Bone marrow (tissue), 2 donors: ENCODE data around the gene CHPF2.

Experiments
- DNase-seq, 2 donors: peaks; one replicate each; lab custom pipeline; 2025; lab: John Stamatoyannopoulos, UW

CHPF2 gene

DNA sequence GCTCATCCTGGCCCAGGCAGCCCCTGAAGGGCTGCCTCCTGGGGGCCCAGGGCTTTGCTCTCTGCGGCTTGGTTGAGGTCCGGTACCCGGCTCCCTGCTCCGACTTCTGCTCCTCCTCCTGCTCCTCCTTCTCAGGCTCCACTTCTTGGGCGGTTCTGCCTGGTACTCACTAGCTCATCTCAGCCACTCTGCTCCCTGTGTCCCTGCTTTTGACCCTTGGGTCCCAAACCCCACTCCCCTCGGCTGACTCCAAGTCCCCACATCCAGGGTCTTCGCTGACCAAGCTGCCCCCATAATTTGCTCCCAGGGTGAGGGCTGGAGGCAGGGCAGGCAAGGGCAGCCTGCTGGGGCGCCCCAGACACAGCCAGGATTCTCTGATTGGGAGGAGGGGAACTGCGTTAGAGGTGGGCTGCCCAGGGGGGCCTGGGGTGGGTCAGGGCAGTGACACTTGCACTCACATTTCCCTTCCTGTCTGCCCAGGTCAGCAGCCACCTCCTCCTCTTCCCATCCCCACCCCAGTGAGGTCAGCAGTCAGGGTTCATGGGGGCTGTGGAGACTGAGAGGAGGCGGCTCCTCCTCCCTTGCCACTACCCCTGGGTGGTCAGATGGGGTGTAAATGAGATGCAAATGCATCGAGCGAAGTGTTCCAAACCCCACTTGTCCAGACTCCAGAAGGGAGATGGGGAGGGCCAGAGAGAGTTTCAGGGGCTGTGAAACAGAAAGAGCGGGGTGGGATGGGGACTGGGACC, 14.0 kb downstream of the CHPF2 start:
- DNase-seq = no peak

DNA sequence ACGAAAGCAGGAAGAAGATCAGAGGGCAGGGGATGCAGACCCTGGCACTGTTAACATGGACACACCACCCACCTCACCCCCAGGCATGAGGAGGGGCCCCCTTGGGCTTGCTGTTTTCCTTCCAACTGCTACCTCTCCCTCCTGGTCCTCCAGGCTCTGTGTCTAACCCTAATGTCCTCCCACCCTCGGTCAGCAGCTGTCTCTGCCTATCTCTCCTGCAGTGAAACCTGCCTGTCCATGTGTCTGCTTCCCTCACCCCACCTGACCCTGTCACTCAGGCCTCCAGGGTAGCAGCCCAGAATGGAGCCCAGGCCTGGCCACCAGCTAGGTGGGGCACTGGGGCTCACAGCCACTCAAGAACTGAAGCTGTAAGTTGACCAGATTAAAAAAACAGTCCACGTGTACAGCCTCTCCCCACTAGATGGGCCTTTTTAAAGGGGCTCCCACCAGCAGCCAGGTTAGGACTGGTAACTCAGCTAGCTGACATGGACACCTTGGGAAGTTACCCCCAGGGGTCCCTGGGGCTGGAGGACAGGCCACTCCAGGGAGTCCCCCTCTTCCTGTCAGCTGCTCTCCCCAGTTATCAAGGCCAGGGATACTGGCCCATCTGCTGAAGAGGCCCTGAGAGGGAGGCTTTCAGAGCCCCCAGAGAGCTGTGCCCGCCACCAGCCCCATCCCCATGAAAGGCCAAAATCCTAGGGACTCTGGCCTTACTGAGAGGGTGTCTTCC, 14.7 kb downstream of the CHPF2 start:
- DNase-seq = no peak

DNA sequence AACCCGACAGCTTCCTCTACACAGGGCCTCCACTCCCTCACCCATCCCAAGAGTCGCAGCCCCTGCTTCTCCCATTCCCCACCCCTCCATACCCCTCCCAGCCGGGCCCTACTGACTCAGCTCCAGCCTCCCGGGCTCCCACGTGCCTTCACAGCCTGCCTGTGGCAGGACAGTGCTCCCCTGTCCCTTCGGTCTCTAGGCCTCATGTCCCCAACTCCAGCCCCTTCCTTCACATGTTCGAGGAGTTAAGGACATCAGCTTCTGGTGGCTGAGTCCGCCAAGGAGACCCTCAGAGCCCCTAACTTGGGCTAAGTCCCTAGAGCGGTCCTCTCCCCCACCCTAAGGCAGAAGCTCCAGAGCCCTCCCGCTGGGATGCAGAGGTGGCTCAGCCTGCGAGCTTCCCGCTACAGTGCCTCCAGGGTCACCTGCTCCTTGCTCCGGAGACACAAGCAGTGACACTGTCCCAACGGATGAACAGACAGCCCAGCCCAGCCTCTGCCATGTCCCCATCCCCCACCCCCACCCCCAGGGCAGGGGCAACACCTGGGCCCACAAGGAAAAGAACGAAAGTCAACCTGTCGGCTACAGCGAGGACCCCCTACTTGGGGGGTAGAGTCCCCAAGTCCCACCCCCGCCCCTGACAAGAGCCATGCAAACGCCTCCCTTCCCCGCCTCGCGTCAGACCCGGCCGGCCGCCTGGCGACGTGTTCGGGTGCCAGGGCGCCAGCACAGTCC, 15.5 kb downstream of the CHPF2 start:
- DNase-seq = no peak

DNA sequence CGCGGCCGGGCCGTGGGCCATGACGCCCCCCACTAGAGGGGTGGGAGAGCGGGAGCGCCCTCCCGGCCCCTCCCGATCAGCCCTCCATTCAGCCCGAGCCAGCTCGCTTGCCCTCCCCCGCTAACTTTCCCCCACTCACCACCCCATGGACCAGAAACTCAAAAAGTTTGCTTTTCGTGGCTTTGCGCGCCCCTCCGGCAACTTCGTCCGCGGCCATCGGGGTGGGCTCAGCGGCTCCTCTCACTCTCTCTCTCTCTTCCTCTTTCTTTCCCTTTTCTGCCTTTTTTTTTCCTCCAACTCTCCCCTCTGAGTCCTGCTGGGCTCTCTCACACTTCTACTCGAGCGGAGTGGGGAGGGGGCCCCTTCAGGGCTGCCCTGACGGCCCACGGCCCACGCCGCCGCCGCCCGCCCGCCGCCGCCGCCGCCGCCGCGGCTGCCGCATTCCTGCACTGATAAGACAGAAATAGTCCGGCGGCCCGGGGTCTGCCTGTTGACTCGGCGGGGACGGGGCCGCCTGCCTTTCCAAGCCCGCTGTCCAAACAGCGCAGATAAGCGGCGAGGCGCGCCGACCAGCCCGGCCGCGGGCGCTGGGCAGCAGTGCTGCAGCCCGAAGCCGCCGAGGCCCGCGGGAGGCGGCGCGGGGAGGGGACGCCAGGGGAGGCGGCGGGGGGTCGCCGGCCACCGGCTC, 16.2 kb downstream of the CHPF2 start, which contains the start of gene SMARCD3:
Gene SMARCD3, minus strand, starts transcription at position 349 of the 688 bp plus-strand sequence. Its CDS starts 132 bp downstream, at position 217.
- DNase-seq = no peak

DNA sequence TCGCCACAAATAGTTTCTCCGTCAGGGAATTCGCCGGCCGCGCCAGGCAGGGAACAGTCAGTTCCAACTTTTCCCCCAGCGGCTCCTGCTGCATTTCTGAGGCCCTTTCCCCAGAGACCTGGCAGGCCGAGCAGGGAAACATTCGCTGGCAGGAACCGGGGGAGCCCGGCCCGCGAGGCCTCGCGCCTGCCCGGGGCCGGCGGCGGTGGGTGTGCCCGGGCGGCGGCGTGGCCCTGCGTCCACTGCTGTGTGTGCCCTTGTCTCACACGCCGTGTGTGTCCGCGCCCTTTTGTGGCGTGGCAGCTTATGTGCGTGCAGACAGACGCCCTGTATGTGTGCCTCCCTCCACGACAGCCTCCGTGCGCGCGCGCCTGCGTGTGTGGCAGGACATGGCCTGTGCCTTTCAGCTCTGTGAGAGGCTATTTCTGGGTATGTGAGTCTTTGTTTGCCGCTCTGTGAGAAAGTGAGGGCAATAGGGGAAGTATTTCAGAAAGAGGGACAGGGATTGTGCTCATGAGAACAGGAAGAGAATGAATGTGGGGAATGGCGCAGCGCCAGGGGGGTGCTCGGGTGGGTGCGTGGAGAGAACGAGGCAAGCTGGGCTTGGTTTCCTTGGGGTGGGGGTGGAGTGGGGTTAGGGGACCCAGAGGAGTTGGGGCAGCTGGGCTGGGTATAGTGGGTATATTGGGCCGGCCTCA, 16.9 kb downstream of the CHPF2 start:
- DNase-seq = peak; percentile 33 to 34

DNA sequence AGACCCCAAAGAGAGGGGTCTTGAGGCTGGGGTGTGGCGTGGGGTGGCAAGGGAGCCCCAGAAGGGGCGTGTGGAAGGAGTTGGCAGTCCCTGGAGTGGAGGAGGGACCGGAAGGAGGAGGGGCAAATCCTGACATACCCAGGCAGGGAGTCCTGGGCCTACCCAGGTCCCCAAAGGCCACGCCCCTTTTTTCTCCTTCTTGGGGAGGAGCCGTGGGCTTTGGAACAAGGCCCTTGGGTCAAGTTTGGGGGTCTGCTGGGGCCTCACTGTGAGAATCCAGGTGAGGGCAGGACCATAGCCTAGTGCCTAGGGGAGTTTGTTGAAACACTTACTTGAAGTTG, 17.4 kb downstream of the CHPF2 start:
- DNase-seq = no peak

DNA sequence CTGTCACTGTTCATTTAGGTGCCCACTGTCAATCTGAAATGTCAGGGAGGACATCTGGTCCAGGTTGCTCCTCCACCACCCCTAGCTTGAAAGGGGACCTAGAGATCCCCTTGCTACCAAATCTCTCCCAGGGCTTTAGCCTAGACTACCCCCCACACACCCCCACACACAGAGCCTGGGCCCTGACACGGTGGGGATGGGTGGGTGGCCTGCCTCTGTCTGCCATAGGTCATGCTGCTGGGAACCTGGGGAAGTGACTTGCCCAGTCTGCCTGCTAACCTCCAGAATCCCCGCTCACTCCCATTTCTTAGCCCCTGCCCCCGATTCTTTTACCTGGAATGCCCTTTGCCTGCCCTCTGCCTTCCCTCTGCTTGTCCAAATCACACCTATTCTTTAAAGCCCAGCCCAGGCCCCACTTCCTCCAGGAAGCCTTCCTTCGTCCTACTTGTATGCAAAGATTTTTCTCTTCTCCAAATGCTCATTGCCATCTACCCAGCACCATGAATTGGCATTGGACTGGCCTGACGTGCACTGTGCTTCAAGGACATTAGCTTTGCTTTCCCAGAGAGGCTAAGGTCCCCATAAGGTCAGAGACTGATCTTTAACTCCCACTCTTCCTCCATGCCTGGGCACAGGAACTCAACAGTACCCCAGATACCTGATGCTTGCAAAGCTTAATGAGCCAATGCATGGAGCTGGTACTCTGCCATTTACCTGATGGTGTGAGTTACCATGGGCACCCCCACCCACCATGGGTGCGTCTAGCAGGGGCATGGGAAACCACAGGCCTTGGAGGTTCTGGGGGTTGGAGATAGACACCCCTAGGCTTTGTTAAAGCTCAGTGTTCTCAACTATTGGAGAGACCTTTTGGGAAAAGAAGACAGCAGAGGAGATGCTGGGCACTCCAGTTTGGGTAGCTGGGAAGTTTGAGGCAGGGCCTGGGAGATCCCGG, 18.2 kb downstream of the CHPF2 start:
- no peak for DNase-seq

DNA sequence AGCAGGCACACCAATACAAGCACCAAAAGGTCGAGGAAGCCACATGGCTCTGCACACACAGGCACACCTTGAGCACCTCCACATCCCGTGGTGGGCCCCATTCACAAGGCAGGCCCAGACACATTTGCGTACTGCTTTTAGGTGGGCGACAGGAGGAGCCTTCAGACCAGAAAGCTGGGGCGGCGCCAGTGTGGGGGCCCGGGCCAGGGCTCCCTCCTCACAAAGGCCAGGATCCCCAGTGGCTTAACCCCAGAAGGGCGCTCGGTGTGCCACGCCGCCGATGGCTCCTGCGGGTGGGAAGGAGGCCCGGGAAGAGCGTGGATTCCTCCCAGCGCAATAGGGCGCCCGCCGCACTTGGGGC, 19.0 kb downstream of the CHPF2 start:
- DNase-seq = no peak

DNA sequence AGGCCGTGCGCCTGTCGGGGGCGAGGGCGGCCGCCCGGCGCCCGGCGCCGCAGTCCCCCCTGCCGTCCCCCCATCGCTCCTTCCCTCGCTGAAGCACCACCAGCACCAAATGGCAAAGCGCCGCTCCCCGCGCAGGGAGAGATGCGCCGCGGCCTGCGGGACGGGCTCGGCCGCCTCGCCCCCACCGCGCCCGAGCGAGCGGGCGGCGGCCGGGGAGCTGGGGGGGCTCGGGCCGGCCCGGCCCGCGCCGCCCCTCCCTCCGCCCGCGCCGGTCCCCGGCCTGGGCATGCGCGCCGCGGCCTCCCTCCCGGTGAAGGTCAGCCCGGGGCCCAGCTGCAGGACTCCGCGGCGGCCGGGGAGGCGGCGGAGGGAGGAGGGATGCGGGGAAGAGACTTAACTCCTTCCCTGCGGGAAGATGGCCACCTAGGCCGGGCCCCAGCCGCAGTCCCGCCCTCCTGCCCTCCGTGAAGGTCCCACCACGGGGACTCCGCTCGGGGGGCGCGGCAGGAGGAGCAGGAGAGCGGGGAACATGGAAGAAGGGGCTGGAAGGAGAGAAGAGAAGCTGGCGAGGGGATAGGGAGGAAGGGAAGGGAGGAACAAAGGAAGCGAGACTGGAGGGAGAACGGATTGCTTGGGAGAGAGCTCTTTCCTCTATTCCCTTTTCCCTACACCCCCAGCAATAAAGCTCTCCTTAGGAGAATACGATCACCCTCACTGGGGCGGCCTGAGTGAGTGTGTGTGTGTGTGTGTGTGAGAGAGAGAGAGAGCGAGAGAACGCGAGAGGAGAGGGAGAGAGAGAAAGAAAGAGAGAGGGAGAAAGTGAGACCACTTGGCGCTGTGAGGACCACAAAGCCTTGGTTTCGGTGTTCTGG, 19.6 kb downstream of the CHPF2 start:
- no peak for DNase-seq

DNA sequence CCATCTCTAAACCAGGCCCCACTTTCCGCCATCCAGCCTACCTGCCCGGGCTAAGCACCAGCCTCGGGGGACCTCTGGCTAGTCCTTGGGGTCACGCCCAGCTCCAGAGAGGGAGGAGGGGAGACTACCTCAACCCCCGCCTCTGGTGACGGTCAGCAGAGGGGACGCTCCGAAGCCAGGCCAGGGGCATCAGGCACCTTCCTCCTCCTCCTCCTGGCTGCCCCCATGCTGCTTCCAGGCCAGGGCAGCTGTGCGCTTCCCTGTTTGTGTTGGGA, 20.2 kb downstream of the CHPF2 start:
- DNase-seq = no peak

DNA sequence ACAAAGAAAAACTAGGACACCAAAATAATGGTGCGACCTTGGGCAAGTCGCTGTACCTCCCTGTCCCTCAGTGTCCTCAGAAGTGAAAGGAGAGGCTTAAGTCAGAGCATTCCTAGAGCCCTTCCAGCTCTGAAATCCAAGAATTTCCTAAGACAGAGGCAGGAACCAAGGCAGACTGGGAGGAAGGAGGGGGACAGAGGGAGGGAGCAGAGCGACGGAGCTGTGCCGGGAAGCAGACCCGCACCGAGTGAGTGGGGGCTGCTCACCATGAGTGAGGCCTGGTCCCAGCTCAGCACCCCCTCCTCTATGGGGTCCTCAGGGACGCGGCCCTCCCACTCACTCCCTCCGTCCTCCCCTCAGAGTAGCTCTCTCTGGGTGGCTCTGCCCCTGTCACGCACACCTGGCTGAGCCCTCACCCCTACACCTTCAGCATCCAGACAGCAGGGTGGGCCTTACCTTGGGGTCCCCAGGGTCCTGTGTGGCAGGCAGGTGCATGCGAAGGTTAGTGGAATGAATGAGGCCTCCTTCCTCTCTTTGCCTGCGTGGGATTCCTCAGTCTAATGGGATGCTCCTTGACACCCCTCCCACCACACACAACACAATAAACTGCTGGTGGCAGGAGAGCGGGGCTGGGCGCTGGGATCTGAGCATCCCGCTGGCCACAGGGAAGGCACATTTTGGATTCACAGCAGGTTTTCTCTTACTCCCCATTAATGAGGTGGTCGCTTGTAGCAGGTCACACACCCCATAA, 20.9 kb downstream of the CHPF2 start:
- DNase-seq = no peak

DNA sequence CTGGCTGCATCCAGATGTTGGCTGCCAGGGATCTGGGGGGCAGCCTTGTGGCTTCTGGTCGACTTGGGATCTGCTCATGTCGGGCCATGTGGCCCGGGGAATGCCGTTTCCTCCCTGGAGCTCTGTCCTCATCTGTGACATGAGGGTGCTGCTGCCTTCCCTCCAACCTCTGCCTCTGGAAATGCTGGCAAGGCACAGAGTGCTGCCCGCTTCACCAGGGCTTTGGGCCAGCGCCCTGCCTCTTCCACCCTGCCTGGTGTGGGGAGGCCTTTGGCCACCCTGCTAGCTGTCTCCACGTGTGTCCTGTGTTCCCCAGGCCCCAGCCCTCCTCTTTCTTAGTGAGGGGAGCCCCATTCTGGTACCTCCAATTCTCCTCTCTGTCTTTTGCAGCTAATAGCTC, 22.0 kb downstream of the CHPF2 start:
- no peak for DNase-seq

DNA sequence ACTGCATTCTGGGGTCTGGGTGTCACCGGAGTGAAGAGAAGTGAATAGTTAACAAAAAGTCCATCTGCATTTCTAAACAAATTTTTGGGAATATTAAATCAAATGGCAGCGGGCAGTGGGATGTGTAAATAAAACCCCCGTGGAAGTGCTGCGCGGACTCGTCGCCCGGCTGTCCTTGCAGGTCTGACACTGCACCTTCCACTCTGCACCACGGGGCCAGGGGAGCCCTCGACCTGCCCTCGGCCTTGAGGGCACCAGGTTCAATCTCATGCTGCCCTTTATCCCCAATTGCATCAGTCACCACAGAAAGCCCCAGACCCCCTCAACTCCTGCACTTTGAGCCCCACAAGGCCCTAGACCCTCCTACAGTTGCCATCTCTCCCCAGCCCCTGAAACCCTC, 22.6 kb downstream of the CHPF2 start:
- DNase-seq = no peak

DNA sequence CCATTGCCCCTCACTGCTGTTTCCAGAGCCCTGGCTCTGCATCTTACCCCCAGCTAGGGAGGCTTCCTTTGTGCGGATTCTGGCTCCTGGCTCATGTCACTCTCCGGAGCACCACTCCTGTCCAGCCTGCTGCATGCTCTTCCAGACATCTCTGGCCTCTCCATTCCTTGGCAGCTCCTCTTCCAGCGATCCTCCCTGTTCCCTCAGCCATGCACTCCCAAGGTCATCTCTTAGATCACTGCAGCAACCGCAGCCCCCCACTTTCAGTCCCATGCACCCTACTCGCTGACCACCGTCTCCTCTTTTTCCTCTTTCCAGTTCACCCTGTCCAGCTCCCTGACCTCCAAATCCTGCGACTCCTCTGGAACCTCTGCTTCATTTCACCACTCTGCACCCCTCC, 23.1 kb downstream of the CHPF2 start:
- DNase-seq = no peak

DNA sequence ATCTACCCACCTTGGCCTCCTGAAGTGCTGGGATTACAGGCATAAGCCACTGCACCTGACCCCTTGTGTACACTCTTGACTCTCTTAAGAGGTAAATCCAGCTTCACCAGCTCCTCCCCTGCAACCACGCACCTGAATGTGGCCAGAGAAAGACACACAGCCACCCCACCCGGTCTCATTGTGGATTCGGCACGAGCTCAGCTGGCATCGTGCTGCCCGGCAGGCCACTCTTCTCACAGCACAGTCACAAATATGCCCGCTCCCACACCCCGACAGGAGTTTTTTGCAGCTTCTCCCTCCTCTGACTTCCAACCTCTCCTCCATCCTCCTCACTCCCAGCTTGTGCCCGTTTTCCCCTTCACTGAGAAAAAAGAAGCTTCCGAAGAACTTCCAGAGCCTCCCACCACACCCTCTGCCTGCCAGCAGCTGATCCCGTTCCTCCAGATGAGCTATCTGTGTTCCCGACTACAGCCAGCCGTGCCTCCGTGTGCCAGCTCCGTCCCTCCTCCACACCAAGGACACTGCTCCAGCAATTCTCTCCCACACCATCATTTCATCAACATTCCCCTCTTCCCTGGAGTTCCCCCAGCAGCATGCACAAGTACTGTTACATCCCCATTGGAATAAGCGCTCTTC, 24.2 kb downstream of the CHPF2 start:
- no peak for DNase-seq

DNA sequence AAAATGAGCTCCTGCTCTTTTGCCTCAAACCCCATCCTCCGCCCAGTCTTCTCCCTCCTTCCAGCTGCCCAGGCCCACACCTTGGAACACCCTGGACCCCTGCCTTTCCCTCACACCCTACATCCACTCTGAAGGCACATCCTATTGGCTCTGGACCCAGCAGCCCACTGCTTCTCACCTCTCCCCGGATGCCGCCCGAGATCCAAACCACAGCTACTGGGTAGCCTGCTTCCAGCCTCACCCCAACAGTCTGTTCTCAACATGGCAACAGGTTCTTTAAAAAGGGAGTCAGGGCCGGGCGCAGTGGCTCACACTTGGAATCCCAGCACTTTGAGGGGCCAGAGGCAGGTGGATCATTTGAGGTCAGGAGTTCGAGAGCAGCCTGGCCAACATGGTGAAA, 25.7 kb downstream of the CHPF2 start:
- DNase-seq = no peak

DNA sequence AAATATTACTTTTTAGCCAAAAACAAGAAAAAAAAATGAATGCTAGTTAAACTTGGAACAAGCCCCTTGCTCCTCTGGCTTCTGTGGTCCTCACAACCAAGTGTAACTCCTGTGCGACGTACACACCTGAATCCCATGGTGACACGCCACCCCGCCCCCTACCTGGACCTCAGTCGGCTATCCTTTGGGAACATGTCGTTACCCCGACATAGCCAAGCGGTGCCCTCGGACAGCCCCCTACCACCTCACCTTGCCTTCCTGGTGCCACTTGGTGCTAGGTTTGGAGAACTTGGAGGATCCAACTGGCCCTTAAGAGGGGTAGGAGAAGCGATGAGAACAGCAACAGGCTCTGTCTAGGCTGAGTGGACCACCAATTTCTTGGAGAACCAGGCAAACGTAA, 28.2 kb downstream of the CHPF2 start:
- no peak for DNase-seq

DNA sequence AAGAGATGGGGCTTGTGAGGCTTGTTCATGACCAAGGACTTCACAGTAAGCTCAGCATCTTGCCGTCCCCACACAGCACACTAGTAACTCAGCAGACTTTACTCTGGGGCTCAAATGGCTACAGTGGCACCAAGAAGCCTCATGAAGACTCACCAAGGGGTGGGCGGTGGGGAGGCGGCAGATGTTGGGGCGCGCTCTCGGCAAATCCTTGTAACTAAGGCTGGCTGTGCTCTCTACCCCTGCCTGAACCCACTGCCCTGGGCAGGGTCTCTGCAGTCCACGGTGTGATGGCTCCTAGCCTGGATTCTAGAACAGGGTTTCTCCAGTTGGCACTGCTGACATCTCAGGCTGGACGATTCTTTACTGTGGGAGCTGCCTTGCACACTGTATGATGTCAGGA, 28.6 kb downstream of the CHPF2 start:
- DNase-seq = no peak

DNA sequence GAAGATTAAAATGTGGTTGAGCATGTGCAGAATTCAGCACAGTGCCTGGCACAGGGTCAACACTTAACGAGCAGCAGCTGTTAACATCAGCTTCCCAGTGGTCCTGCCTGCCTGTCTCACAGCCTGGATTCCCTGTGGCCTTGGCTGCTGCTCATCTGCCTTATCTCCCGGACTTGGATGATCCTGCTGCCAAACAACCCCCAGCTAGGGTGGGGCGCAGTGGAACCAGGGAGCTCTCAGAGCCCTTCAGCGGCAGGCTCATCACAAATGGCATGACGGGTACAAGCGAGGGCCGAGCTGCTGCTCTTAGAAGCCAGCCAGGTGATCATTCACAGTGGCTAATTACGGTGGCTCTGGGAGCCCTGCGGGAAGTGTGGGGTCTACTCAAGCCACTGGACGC, 29.2 kb downstream of the CHPF2 start:
- DNase-seq = no peak
